WTC11 (cell line): ENCODE data around the gene MYCBP2. TPM values are rescaled to one million over a fixed set of nuclear protein-coding genes. Genes with fewer than 3 reads are reported as not detected.
A peak's percentile ranks its signal among the peaks of the same experiment; 100 is the strongest.

Source experiments
- CBFB ChIP-seq: sonication (generic); formaldehyde crosslinking; IDR thresholded peaks from 2 replicates; pipeline ENCODE4 v1.8.1; 2022; ENCODE audit warnings: mild to moderate bottlenecking, low read depth, missing genetic modification reagents
- CREM ChIP-seq: sonication (generic); formaldehyde crosslinking; IDR thresholded peaks from 2 replicates; pipeline ENCODE4 v1.8.1; 2022; ENCODE audit warnings: mild to moderate bottlenecking, missing genetic modification reagents, moderate library complexity
- HMGA2 ChIP-seq: fragments of 250-450 bp; sonication (Bioruptor Pico); IDR thresholded peaks from 2 replicates; pipeline ENCODE4 v1.4.0; 2021; ENCODE audit warnings: mild to moderate bottlenecking, moderate library complexity
- MYBL2 ChIP-seq: sonication (generic); formaldehyde crosslinking; IDR thresholded peaks from 2 replicates; pipeline ENCODE4 v1.8.1; 2023; ENCODE audit warnings: mild to moderate bottlenecking, moderate library complexity, missing genetic modification reagents
- NFYB ChIP-seq: sonication (generic); formaldehyde crosslinking; conservative IDR thresholded peaks from 2 replicates; pipeline ENCODE4 v1.8.0; 2022; ENCODE audit warnings: low read depth, missing genetic modification reagents
- SP1 ChIP-seq: sonication (generic); formaldehyde crosslinking; conservative IDR thresholded peaks from 2 replicates; pipeline ENCODE4 v1.8.1; 2022; ENCODE audit warnings: missing genetic modification reagents
- TP53 ChIP-seq: sonication (generic); formaldehyde crosslinking; IDR thresholded peaks from 2 replicates; pipeline ENCODE4 v1.8.1; 2023; ENCODE audit warnings: mild to moderate bottlenecking, missing genetic modification reagents
- ZBTB21 ChIP-seq: sonication (generic); formaldehyde crosslinking; IDR thresholded peaks from 2 replicates; pipeline ENCODE4 v1.8.1; 2023; ENCODE audit warnings: mild to moderate bottlenecking, missing genetic modification reagents, borderline replicate concordance
- ZNF138 ChIP-seq: sonication (generic); formaldehyde crosslinking; conservative IDR thresholded peaks from 2 replicates; pipeline ENCODE4 v1.8.1; 2022; ENCODE audit warnings: mild to moderate bottlenecking, moderate library complexity, missing genetic modification reagents
- ZNF396 ChIP-seq: fragments of 250-450 bp; sonication (Bioruptor Pico); IDR thresholded peaks from 2 replicates; pipeline ENCODE4 v1.8.0; 2021; ENCODE audit warnings: mild to moderate bottlenecking, moderate library complexity, borderline replicate concordance
- total RNA-seq: library from RNA; stranded (reverse); gene quantifications from 3 replicates; pipeline ENCODE4 v1.2.3, GENCODE V29; 2021
- TF ChIP-seq, protein P1 (sequence below): sonication (generic); formaldehyde crosslinking; IDR thresholded peaks from 2 replicates; pipeline ENCODE4 v1.8.1; 2023; ENCODE audit warnings: mild to moderate bottlenecking, missing genetic modification reagents
- TF ChIP-seq, protein P2 (sequence below): sonication (generic); formaldehyde crosslinking; IDR thresholded peaks from 2 replicates; pipeline ENCODE4 v1.8.0; 2023; ENCODE audit warnings: missing genetic modification reagents
- TF ChIP-seq, protein P3 (sequence below): sonication (generic); formaldehyde crosslinking; IDR thresholded peaks from 2 replicates; pipeline ENCODE4 v1.8.0; 2023; ENCODE audit warnings: mild to moderate bottlenecking, missing genetic modification reagents
- TF ChIP-seq, protein P4 (sequence below): fragments of 250-450 bp; sonication (Bioruptor Pico); IDR thresholded peaks from 2 replicates; pipeline ENCODE4 v2.1.2; 2022; ENCODE audit warnings: mild to moderate bottlenecking, moderate library complexity
- TF ChIP-seq, protein P5 (sequence below): fragments of 250-450 bp; sonication (Bioruptor Pico); IDR thresholded peaks from 2 replicates; pipeline ENCODE4 v1.9.0; 2021; ENCODE audit warnings: moderate library complexity, mild to moderate bottlenecking, inconsistent platforms, borderline replicate concordance
- TF ChIP-seq, protein P6 (sequence below): sonication (generic); formaldehyde crosslinking; conservative IDR thresholded peaks from 2 replicates; pipeline ENCODE4 v1.8.1; 2022; ENCODE audit warnings: mild to moderate bottlenecking, missing genetic modification reagents
- TF ChIP-seq, protein P7 (sequence below): sonication (generic); formaldehyde crosslinking; IDR thresholded peaks from 2 replicates; pipeline ENCODE4 v1.8.1; 2023; ENCODE audit warnings: mild to moderate bottlenecking, missing genetic modification reagents, moderate library complexity
- TF ChIP-seq, protein P8 (sequence below): sonication (generic); formaldehyde crosslinking; IDR thresholded peaks from 2 replicates; pipeline ENCODE4 v1.8.1; 2022; ENCODE audit warnings: mild to moderate bottlenecking, moderate library complexity, missing genetic modification reagents
- TF ChIP-seq, protein P9 (sequence below): sonication (generic); formaldehyde crosslinking; IDR thresholded peaks from 2 replicates; pipeline ENCODE4 v1.8.0; 2023; ENCODE audit warnings: missing genetic modification reagents, mild to moderate bottlenecking, borderline replicate concordance

Gene MYCBP2
- total RNA-seq, 1 experiment from 2014 or later, result 54.3 TPM

DNA sequence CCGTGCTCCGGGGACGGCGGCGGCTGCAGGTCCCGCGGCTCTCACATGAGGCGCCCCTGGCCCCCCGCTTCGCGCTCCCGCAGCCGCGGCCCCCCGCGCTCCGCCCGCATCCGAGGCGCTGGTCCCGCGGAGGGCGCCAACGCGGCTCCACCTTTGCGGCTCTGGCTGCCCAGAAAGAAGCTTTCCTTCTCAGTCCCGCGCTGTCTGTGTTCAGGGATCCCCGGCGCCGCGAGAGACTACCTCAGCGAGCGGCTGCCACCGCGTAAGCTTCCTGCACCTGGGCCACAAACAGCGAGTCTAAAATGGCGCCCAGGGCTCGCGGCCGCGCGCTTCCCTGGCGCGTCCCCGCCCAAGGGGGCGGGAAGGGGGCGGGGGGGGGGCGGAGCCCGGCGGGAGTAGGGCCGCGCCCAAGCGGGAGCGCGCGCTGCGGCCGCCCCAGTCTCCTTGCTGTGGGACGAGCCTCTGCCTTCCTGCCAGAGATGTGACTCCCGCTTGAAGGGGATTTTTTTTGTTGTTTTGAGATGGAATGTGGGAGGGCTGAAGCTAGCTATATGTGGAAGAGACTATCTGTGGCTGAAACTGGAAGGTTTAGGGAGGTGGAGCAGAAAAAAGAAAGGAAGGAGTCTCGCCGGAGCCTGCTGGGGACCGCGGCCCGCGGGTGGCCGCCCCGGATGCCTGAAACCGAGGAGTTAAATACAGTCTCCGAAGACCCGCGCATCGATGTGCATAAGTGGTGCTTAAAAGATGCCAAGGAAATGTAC is 299.9 kb downstream of the MYCBP2 start, which contains the start of gene FBXL3 (continued):
- TF ChIP-seq, protein P1, sequence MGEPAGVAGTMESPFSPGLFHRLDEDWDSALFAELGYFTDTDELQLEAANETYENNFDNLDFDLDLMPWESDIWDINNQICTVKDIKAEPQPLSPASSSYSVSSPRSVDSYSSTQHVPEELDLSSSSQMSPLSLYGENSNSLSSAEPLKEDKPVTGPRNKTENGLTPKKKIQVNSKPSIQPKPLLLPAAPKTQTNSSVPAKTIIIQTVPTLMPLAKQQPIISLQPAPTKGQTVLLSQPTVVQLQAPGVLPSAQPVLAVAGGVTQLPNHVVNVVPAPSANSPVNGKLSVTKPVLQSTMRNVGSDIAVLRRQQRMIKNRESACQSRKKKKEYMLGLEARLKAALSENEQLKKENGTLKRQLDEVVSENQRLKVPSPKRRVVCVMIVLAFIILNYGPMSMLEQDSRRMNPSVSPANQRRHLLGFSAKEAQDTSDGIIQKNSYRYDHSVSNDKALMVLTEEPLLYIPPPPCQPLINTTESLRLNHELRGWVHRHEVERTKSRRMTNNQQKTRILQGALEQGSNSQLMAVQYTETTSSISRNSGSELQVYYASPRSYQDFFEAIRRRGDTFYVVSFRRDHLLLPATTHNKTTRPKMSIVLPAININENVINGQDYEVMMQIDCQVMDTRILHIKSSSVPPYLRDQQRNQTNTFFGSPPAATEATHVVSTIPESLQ (CRISPR knock-in tag), result no peak
- TF ChIP-seq CBFB (CRISPR knock-in tag) (no peak), SP1 (CRISPR knock-in tag) (peak; percentile 52), ZBTB21 (CRISPR knock-in tag) (no peak), ZNF138 (CRISPR knock-in tag) (no peak), CREM (CRISPR knock-in tag) (no peak), ZNF396 (CRISPR knock-in tag) (no peak), HMGA2 (CRISPR knock-in tag) (no peak), TP53 (CRISPR knock-in tag) (peak; percentile 47; the same call in 1 of the 2 replicates), MYBL2 (CRISPR knock-in tag) (peak; percentile 40; the same call in 1 of the 2 replicates), NFYB (CRISPR knock-in tag) (no peak)
- TF ChIP-seq, protein P2, sequence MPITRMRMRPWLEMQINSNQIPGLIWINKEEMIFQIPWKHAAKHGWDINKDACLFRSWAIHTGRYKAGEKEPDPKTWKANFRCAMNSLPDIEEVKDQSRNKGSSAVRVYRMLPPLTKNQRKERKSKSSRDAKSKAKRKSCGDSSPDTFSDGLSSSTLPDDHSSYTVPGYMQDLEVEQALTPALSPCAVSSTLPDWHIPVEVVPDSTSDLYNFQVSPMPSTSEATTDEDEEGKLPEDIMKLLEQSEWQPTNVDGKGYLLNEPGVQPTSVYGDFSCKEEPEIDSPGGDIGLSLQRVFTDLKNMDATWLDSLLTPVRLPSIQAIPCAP (CRISPR knock-in tag), result peak; percentile 45; the same call in 1 of the 2 replicates
- TF ChIP-seq, protein P3, sequence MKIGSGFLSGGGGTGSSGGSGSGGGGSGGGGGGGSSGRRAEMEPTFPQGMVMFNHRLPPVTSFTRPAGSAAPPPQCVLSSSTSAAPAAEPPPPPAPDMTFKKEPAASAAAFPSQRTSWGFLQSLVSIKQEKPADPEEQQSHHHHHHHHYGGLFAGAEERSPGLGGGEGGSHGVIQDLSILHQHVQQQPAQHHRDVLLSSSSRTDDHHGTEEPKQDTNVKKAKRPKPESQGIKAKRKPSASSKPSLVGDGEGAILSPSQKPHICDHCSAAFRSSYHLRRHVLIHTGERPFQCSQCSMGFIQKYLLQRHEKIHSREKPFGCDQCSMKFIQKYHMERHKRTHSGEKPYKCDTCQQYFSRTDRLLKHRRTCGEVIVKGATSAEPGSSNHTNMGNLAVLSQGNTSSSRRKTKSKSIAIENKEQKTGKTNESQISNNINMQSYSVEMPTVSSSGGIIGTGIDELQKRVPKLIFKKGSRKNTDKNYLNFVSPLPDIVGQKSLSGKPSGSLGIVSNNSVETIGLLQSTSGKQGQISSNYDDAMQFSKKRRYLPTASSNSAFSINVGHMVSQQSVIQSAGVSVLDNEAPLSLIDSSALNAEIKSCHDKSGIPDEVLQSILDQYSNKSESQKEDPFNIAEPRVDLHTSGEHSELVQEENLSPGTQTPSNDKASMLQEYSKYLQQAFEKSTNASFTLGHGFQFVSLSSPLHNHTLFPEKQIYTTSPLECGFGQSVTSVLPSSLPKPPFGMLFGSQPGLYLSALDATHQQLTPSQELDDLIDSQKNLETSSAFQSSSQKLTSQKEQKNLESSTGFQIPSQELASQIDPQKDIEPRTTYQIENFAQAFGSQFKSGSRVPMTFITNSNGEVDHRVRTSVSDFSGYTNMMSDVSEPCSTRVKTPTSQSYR (CRISPR knock-in tag), result no peak
- TF ChIP-seq, protein P4, sequence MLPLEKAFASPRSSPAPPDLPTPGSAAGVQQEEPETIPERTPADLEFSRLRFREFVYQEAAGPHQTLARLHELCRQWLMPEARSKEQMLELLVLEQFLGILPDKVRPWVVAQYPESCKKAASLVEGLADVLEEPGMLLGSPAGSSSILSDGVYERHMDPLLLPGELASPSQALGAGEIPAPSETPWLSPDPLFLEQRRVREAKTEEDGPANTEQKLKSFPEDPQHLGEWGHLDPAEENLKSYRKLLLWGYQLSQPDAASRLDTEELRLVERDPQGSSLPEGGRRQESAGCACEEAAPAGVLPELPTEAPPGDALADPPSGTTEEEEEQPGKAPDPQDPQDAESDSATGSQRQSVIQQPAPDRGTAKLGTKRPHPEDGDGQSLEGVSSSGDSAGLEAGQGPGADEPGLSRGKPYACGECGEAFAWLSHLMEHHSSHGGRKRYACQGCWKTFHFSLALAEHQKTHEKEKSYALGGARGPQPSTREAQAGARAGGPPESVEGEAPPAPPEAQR (CRISPR knock-in tag), result no peak
- TF ChIP-seq, protein P5, sequence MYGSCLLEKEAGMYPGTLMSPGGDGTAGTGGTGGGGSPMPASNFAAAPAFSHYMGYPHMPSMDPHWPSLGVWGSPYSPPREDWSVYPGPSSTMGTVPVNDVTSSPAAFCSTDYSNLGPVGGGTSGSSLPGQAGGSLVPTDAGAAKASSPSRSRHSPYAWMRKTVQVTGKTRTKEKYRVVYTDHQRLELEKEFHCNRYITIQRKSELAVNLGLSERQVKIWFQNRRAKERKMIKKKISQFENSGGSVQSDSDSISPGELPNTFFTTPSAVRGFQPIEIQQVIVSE (CRISPR knock-in tag), result no peak
- TF ChIP-seq, protein P6, sequence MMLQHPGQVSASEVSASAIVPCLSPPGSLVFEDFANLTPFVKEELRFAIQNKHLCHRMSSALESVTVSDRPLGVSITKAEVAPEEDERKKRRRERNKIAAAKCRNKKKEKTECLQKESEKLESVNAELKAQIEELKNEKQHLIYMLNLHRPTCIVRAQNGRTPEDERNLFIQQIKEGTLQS, result no peak
- TF ChIP-seq, protein P7, sequence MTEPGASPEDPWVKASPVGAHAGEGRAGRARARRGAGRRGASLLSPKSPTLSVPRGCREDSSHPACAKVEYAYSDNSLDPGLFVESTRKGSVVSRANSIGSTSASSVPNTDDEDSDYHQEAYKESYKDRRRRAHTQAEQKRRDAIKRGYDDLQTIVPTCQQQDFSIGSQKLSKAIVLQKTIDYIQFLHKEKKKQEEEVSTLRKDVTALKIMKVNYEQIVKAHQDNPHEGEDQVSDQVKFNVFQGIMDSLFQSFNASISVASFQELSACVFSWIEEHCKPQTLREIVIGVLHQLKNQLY, result no peak
- TF ChIP-seq, protein P8, sequence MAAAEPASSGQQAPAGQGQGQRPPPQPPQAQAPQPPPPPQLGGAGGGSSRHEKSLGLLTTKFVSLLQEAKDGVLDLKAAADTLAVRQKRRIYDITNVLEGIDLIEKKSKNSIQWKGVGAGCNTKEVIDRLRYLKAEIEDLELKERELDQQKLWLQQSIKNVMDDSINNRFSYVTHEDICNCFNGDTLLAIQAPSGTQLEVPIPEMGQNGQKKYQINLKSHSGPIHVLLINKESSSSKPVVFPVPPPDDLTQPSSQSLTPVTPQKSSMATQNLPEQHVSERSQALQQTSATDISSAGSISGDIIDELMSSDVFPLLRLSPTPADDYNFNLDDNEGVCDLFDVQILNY (CRISPR knock-in tag), result no peak
- TF ChIP-seq, protein P9, sequence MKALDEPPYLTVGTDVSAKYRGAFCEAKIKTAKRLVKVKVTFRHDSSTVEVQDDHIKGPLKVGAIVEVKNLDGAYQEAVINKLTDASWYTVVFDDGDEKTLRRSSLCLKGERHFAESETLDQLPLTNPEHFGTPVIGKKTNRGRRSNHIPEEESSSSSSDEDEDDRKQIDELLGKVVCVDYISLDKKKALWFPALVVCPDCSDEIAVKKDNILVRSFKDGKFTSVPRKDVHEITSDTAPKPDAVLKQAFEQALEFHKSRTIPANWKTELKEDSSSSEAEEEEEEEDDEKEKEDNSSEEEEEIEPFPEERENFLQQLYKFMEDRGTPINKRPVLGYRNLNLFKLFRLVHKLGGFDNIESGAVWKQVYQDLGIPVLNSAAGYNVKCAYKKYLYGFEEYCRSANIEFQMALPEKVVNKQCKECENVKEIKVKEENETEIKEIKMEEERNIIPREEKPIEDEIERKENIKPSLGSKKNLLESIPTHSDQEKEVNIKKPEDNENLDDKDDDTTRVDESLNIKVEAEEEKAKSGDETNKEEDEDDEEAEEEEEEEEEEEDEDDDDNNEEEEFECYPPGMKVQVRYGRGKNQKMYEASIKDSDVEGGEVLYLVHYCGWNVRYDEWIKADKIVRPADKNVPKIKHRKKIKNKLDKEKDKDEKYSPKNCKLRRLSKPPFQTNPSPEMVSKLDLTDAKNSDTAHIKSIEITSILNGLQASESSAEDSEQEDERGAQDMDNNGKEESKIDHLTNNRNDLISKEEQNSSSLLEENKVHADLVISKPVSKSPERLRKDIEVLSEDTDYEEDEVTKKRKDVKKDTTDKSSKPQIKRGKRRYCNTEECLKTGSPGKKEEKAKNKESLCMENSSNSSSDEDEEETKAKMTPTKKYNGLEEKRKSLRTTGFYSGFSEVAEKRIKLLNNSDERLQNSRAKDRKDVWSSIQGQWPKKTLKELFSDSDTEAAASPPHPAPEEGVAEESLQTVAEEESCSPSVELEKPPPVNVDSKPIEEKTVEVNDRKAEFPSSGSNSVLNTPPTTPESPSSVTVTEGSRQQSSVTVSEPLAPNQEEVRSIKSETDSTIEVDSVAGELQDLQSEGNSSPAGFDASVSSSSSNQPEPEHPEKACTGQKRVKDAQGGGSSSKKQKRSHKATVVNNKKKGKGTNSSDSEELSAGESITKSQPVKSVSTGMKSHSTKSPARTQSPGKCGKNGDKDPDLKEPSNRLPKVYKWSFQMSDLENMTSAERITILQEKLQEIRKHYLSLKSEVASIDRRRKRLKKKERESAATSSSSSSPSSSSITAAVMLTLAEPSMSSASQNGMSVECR (CRISPR knock-in tag), result no peak
